ENCODE measurements around the gene TMEM214.
A peak's percentile ranks its signal among the peaks of the same experiment; 100 is the strongest.

DNA sequence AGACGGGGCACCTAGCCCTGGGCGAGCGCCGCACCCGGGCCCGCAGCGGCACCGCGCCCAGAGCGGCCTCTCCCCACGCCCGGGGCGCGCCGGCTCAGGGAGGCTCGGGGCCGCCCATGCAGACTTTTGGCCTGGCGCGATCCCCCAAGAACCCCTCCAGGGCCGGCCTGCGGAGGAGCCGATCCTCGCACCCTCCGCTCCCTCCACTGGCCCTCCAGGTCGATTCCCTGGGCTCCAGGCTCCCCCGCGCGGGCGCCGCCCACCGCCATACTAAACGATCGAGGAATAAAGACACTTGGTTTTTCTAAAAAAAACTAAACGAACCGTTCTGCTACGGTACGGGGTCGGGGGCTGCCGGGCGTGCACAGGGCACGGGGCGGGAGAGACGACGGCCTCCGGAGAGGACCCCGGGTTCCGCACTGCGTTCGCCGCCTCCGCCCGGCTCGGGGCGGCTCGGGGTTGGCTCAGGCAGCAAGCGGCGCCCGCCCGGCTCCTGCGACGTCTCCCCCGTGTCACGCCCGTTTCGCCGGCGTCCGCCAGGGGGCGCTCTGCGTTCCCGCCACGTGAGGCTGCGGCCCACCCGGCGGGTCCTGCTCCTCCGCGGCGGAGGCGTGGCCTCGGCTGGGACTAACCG, 53.4 kb downstream of the TMEM214 start:
- TF ChIP-seq, protein P1, sequence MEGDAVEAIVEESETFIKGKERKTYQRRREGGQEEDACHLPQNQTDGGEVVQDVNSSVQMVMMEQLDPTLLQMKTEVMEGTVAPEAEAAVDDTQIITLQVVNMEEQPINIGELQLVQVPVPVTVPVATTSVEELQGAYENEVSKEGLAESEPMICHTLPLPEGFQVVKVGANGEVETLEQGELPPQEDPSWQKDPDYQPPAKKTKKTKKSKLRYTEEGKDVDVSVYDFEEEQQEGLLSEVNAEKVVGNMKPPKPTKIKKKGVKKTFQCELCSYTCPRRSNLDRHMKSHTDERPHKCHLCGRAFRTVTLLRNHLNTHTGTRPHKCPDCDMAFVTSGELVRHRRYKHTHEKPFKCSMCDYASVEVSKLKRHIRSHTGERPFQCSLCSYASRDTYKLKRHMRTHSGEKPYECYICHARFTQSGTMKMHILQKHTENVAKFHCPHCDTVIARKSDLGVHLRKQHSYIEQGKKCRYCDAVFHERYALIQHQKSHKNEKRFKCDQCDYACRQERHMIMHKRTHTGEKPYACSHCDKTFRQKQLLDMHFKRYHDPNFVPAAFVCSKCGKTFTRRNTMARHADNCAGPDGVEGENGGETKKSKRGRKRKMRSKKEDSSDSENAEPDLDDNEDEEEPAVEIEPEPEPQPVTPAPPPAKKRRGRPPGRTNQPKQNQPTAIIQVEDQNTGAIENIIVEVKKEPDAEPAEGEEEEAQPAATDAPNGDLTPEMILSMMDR (IDR thresholded peaks at IDR 0.05), result peak; percentile 97
- TF ChIP-seq POLR2AphosphoS5 (IDR thresholded peaks at IDR 0.05; ENCODE audit: low read depth, low read length) (no peak; the same call in 1 of the 2 replicates), REST (IDR thresholded peaks at IDR 0.05; ENCODE audit: insufficient read depth in 1 of 2, low read depth in 2 of 2, low read length in 1 of 2) (0 out of 4 replicates have a peak, but pooled peaks of 1 of the 2 experiments have one; percentile 21)
